ENCODE data around the gene NR3C1. TPM values are rescaled to one million over a fixed set of nuclear protein-coding genes. Genes with fewer than 3 reads are reported as not detected.

NR3C1 gene
- total and polyA plus RNA-seq, 2 of the 13 experiments (the other 11 are each of a cell fraction or from before 2014, with no cell fraction given): 10.0 to 24.3 TPM

- FAIRE-seq (no peak), DNase-seq (ENCODE audit: low spot score) (no peak), ATAC-seq (no peak)
- Histone ChIP-seq H3K9me3 (ENCODE audit: low read length) (no peaks in the 10 kb centered on the region), H3K4me1 (ENCODE audit: insufficient read depth, low read length) (peaks cover 5% of the 10 kb centered on the region), H4K20me1 (ENCODE audit: insufficient read depth, low read length) (no peaks in the 10 kb centered on the region), H2AFZ (ENCODE audit: low read length) (no peak overlapping the region), H3K27me3 (ENCODE audit: control insufficient read depth in 1 of 2, insufficient read depth in 2 of 2, low read length in 2 of 2) (no peaks in the 10 kb centered on the region; a peak in 1 of 5 replicates), H3K79me2 (ENCODE audit: insufficient read depth, low read length) (peaks cover 5% of the 10 kb centered on the region), H3K4me2 (ENCODE audit: low read depth, low read length) (no peak overlapping the region), H3K36me3 (replicated peaks in 1 of 2; ENCODE audit: control insufficient read depth in 1 of 2, insufficient read depth in 2 of 2, low read length in 2 of 2) (0 out of 5 replicates have a peak, but pooled peaks cover 0 to 3% of the 10 kb centered on the region in 2 experiments), H3K27ac (ENCODE audit: extremely low read length, insufficient read depth, low read length) (no peak overlapping the region), H3K9ac (ENCODE audit: insufficient read depth, low read depth, low read length) (no peak overlapping the region), H3K4me3 (replicated peaks in 1 of 3; ENCODE audit: insufficient read depth in 1 of 3, low read depth in 2 of 3, low read length in 3 of 3) (no peak overlapping the region)
- intact Hi-C loops (cut with micrococcal nuclease; ENCODE audit: unreplicated experiment): no loop called here
- CTCF ChIA-PET (ENCODE audit: low intra/inter-chr PET ratio, low total read pairs): no interaction called here
- POLR2A ChIA-PET: no interaction called here
- in situ Hi-C loops (cut with HindIII; ENCODE audit: extremely low pct_ligation_motif_present, low pct_unique_long_range_greater_than_20kb): no loop called here
- no TSS peak for BruUV-seq (replicated peaks)
- WGBS (ENCODE audit: low lambda C conversion rate): 95% methylated on average over 4 of the region's 4 CpGs
- no peak for TF ChIP-seq SIX4 (CRISPR knock-in tag; IDR thresholded peaks at IDR 0.05)
- TF ChIP-seq, protein P1, sequence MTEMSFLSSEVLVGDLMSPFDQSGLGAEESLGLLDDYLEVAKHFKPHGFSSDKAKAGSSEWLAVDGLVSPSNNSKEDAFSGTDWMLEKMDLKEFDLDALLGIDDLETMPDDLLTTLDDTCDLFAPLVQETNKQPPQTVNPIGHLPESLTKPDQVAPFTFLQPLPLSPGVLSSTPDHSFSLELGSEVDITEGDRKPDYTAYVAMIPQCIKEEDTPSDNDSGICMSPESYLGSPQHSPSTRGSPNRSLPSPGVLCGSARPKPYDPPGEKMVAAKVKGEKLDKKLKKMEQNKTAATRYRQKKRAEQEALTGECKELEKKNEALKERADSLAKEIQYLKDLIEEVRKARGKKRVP (CRISPR knock-in tag; IDR thresholded peaks at IDR 0.05): peak in 1 of 2 experiments; percentile 73; a peak in 2 of 4 replicates
- TF ChIP-seq CEBPB (IDR thresholded peaks at IDR 0.05; ENCODE audit: borderline replicate concordance, low read depth, low read length): 0 out of 2 replicates have a peak, but pooled peaks have one; percentile 41
These were observed 61.5 kb downstream of the NR3C1 start for GRCh38 chr5:143341807-143342570.

GRCh38 chr5:143340891-143341685 is 62.4 kb downstream of the NR3C1 start:
- ChIA-PET POLR2A (no interaction called here), CTCF (ENCODE audit: low intra/inter-chr PET ratio, low total read pairs) (no interaction called here)
- in situ Hi-C loops (cut with HindIII; ENCODE audit: extremely low pct_ligation_motif_present, low pct_unique_long_range_greater_than_20kb) (no loop called here), intact Hi-C loops (cut with micrococcal nuclease; ENCODE audit: unreplicated experiment) (no loop called here)
- Histone ChIP-seq H3K4me1 (ENCODE audit: insufficient read depth, low read length) (no peaks in the 10 kb centered on the region), H3K4me2 (ENCODE audit: low read depth, low read length) (no peak overlapping the region), H3K9ac (ENCODE audit: insufficient read depth, low read depth, low read length) (no peak overlapping the region), H3K27me3 (ENCODE audit: control insufficient read depth in 1 of 2, insufficient read depth in 2 of 2, low read length in 2 of 2) (no peaks in the 10 kb centered on the region), H3K79me2 (ENCODE audit: insufficient read depth, low read length) (peaks cover 5% of the 10 kb centered on the region), H3K36me3 (replicated peaks in 1 of 2; ENCODE audit: control insufficient read depth in 1 of 2, insufficient read depth in 2 of 2, low read length in 2 of 2) (0 out of 5 replicates have a peak, but pooled peaks cover 0 to 3% of the 10 kb centered on the region in 2 experiments), H3K27ac (ENCODE audit: extremely low read length, insufficient read depth, low read length) (no peak overlapping the region), H4K20me1 (ENCODE audit: insufficient read depth, low read length) (no peaks in the 10 kb centered on the region), H3K9me3 (ENCODE audit: low read length) (no peaks in the 10 kb centered on the region), H3K4me3 (replicated peaks in 1 of 3; ENCODE audit: insufficient read depth in 1 of 3, low read depth in 2 of 3, low read length in 3 of 3) (no peak overlapping the region), H2AFZ (ENCODE audit: low read length) (no peak overlapping the region)
- WGBS (ENCODE audit: low lambda C conversion rate): 97% methylated on average over 3 of the region's 3 CpGs
- no peak for DNase-seq (ENCODE audit: low spot score)
- no peak for TF ChIP-seq ZNF644 (CRISPR knock-in tag; IDR thresholded peaks at IDR 0.05; ENCODE audit: low read depth)
- TF ChIP-seq ZUFSP (CRISPR knock-in tag; IDR thresholded peaks at IDR 0.05; ENCODE audit: borderline replicate concordance): no peak
- TF ChIP-seq, protein P2, sequence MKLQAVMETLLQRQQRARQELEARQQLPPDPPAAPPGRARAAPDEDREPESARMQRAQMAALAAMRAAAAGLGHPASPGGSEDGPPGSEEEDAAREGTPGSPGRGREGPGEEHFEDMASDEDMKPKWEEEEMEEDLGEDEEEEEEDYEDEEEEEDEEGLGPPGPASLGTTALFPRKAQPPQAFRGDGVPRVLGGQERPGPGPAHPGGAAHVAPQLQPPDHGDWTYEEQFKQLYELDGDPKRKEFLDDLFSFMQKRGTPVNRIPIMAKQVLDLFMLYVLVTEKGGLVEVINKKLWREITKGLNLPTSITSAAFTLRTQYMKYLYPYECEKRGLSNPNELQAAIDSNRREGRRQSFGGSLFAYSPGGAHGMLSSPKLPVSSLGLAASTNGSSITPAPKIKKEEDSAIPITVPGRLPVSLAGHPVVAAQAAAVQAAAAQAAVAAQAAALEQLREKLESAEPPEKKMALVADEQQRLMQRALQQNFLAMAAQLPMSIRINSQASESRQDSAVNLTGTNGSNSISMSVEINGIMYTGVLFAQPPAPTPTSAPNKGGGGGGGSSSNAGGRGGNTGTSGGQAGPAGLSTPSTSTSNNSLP (IDR thresholded peaks at IDR 0.05; ENCODE audit: low read depth, low read length): no peak
- no peak for TF ChIP-seq NR2F6 (IDR thresholded peaks at IDR 0.05)
- TF ChIP-seq NR2F6 (CRISPR knock-in tag; IDR thresholded peaks at IDR 0.05): no peak
- no peak for TF ChIP-seq IRX3 (CRISPR knock-in tag; IDR thresholded peaks at IDR 0.05; ENCODE audit: borderline replicate concordance, low read depth)
- no peak for TF ChIP-seq ZNF589 (CRISPR knock-in tag; conservative IDR thresholded peaks at IDR 0.05)
- TF ChIP-seq NCOA1 (CRISPR knock-in tag; IDR thresholded peaks at IDR 0.05): no peak
- TF ChIP-seq YY1 (IDR thresholded peaks at IDR 0.05; ENCODE audit: insufficient read depth, insufficient replicate concordance, low read depth, low read length): no peak
- no peak for ATAC-seq
- FAIRE-seq: no peak
- no TSS peak for BruUV-seq (replicated peaks)

Data from HepG2 (cell line).